ENCODE measurements around the gene MYH14.

MYH14 gene

DNA sequence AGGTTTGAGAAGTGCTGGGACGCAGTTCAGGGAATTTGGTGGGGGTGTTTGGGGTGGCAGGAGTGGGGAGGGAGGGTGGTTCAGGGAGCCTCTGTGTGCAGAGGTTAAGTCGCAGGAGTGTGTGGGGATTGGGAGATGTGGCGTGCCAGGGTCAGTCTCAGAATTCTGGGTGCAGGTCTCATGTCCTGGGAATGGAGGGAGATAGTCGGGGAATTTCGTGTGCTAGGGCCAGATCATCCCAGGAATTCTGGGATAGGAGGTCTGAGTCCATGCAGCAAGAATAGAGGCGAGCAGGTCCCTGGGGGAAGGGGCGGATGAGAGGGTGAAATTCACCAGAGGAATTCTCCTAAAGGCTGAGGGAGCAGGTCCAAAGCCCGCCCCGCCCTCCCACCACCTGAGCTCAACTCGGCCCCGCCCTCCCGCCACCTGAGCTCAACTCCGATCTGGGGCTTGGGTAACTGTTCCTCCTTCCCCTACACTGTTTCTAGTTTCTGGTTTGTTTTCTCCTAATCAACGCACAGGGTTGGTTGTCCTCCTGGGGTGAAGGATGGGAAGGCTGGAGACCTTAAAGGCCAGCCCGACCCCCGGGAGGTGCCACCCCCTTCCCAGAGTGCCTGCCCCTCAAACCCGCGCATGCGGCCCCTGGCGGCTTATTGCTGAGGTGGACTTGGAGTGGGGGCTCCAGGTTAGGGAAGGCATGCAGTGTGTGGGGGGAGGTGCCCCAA, 110.6 kb downstream of the MYH14 start:
- no peak for TF ChIP-seq CTCF (IDR thresholded peaks at IDR 0.05; ENCODE audit: low read depth, low read length, missing control alignments)
- H3K4me3 ChIP-seq (ENCODE audit: low read depth, low read length): no peak overlapping the region
- in situ Hi-C loops (cut with HindIII; ENCODE audit: low sequenced_read_pairs): no loop called here
- DNase-seq (ENCODE audit: low read depth): no peak

DNA sequence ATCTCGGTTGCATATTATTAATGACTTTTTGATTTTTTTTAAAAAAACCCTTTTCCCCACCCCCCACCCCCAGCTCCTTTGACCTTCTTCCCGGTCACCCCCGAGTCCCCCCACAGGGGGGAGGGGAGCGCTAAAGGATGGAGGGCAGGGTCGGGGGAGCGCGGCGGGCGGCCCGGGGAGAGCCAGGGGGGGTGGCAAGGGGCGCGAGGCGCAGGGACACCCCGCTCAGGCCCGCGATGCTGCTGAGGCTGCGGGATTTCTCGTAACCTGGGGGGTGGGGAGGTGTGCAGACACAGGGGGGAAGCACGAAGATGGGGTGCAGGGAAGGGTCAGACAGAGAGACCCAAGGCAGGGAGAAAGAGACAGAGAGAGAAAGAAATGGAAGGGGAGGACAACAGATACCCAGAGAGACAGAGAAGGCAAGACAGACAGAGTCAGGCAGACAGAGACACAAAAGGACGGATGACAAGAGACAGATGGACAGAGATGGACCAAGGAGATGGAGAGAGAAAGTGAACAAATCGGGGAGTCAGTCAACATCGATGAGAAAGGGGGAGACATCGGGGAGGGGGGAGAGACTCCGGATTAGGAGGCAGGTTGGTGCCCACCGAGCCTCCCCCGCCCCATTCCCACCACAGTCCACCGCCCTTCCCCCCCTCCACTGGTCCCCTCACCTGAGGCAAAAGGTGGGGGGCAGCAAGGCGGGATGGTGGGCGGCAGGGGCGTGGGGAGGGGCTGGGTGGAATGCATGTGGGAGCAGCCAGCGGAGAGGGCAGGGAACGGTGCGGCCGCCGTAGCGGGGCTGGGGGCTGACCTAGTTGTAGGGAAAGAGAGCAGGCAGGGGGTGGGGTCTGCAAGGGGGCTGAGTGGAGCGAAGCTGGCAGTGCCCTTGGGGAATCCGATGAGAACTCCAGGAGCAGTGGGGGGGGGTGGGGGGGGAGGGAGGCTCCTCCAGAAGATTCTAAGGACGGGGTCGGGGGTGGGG, 111.6 kb downstream of the MYH14 start:
- TF ChIP-seq CTCF (IDR thresholded peaks at IDR 0.05; ENCODE audit: low read depth, low read length, missing control alignments): no peak
- H3K4me3 ChIP-seq (ENCODE audit: low read depth, low read length): no peak overlapping the region
- in situ Hi-C loops (cut with HindIII; ENCODE audit: low sequenced_read_pairs): no loop called here
- no peak for DNase-seq (ENCODE audit: low read depth)

GRCh38 chr19:50315773-50316448, 112.5 kb downstream of the MYH14 start:
- in situ Hi-C loops (cut with HindIII; ENCODE audit: low sequenced_read_pairs): no loop called here
- no peak for TF ChIP-seq CTCF (IDR thresholded peaks at IDR 0.05; ENCODE audit: low read depth, low read length, missing control alignments)
- no peak for DNase-seq (ENCODE audit: low read depth)
- peak overlapping the region; percentile 3 for H3K4me3 ChIP-seq (ENCODE audit: low read depth, low read length)

DNA sequence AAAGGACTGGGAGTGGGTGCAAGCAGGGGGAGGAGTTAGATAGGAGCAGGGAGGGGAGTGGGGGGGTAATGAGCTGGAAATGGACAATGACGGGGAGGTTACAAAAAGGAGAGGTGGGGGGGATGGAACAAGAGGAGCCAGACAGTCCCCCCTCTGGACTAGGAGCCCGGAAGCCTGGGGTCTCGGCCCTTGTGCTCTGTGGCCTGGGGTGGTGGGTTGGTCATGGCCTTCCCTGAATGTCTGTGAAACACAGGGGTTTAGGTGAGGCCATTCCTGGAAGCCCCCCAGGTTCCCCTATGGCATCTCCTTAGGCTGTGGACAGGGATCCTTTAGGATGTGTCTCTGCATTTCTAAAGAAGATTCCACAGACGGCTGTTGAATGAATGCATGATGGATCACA, 113.7 kb downstream of the MYH14 start:
- no peak for DNase-seq (ENCODE audit: low read depth)
- H3K4me3 ChIP-seq (ENCODE audit: low read depth, low read length): no peak overlapping the region
- in situ Hi-C loops (cut with HindIII; ENCODE audit: low sequenced_read_pairs): no loop called here
- TF ChIP-seq CTCF (IDR thresholded peaks at IDR 0.05; ENCODE audit: low read depth, low read length, missing control alignments): no peak

DNA sequence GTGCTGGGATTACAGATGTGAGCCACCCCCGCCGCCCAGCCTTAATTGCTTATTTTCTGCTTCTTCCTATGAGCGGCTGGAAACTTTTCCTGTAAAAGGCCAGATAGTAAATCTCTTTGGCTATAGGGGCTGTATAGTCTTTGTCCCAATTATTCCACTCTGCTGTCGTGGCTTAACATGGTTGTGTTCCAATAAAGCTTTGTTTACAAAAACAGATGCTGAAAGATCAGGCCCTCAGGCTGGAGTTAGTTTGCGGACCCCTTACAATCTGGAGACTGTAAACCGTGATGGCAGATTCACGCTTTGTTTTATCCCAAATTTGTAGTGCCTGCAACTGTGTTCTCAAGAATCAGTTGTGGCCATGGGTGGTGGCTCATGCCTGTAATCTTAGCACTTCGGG, 115.0 kb downstream of the MYH14 start:
- TF ChIP-seq CTCF (IDR thresholded peaks at IDR 0.05; ENCODE audit: low read depth, low read length, missing control alignments): no peak
- in situ Hi-C loops (cut with HindIII; ENCODE audit: low sequenced_read_pairs): no loop called here
- H3K4me3 ChIP-seq (ENCODE audit: low read depth, low read length): no peak overlapping the region
- no peak for DNase-seq (ENCODE audit: low read depth)

GRCh38 chr19:50319156-50319555, 115.7 kb downstream of the MYH14 start:
- in situ Hi-C loops (cut with HindIII; ENCODE audit: low sequenced_read_pairs): no loop called here
- no peak for DNase-seq (ENCODE audit: low read depth)
- no peak overlapping the region for H3K4me3 ChIP-seq (ENCODE audit: low read depth, low read length)
- TF ChIP-seq CTCF (IDR thresholded peaks at IDR 0.05; ENCODE audit: low read depth, low read length, missing control alignments): no peak

Measured in astrocyte of the cerebellum (primary cell).